Fibroblast of the aortic adventitia (primary cell): ENCODE data around the gene NOTCH2. TPM values are rescaled to one million over a fixed set of nuclear protein-coding genes. Genes with fewer than 3 reads are reported as not detected.
"Not testable (repeated sequence)": the region's sequence is repeated elsewhere in the genome, so short reads cannot be mapped to it uniquely, and the experiment has no call there.

Experiments used
- DNase-seq: peaks from one replicate; pipeline ENCODE4 v3.0.0-alpha.2; 2010; ENCODE audit warnings: low read depth
- H3K4me3 ChIP-seq: 2 replicates; pipeline ENCODE4 v1.5.1; 2011; ENCODE audit warnings: low read depth, mild to moderate bottlenecking, control low read depth, low read length, moderate library complexity
- total RNA-seq: library from RNA; depleted of rRNA; stranded (reverse); fragments of >200 nt; gene quantifications from 2 replicates; pipeline ENCODE4 v1.2.3, GENCODE V29; 2012; ENCODE audit warnings: low replicate concordance

The NOTCH2 gene
- 122 and 143 TPM in 2 replicates for total RNA-seq

DNA sequence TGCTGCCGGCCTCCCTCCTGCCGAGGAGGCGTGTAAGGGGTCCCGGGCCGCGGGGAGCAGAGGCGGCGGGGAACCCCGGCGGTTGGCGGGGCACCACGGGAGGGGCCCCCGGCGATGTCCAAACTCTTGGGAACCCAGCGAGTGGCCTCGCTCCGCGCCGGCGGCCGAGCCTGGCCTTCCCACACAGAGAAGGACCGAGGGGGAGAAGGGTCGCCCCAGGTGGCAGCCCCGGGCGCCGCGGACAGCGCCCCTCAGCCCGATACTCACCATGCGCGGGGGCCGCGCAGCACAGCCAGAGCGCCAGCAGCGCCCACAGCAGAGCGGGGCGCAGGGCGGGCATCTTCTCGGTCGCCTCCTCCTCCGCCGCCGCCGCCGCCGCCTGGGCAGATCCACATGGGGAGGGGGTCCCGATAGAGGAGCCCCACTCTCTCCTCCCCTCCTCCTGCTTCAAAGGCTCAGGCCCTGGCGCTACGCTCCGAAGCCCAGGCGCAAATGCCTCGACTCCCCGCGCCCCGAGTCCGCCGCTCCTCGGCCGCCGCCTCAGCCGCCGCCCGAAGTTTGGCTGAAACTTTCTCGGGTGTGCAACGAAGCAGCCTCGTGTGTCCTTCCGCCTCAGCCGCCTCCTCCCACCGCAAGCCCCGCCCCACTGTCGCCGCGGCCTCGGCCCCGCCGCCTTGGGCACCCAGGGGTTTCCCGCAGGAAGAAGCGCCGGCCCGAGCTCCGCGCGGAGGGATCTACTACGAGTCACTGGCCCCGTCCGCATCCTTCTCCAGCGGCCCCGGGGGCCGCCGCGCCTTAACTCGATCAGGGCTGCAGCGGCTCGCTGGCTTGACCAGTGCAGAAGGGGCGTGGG is at the start of gene NOTCH2:
Gene NOTCH2, minus strand, starts transcription at position 596 of the 853 bp plus-strand sequence. Its CDS starts 256 bp downstream, at position 340.
- not testable (repeated sequence) for DNase-seq
- peak within 1 kb of the TSS; percentile 59 for H3K4me3 ChIP-seq

DNA sequence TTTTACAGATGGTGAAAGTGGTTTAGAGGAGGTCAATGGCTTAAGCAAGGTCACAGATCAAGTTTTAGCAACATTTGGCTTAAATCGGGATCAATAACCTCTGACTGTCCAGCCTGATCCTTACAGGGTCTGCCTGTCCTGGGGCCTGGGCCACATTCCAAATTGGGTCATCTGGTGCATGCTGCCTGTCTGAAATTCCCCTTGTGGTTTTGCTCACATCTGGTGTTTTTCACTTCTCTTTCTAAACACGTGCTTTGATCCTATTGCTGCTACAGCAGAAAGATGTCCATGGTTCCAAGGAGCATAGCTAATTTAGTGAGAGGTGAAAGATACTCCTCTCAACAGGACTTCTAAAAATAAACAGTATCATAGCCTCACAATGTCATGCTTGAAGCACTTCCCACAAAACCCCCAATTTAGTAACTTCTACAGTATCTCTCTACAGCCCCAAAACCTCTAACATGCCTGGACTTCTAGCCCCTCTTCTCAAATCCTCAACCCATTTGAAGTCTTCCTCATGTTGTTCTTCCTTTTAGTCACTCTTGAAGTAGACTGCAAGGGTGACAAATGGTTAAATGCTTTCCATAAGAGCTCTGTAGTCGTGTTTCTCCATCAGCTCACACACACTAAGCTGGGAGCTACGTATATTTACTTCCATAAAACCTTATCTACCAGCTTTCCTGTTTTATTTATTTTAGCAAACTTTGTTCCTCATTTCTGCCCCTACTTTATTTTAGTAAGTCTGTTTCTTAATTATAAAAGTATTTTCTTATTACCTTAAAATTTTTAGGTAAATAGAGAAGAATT is 48.1 kb upstream of the NOTCH2 start:
- H3K4me3 ChIP-seq = not testable (repeated sequence)
- peak; percentile 37 for DNase-seq

DNA sequence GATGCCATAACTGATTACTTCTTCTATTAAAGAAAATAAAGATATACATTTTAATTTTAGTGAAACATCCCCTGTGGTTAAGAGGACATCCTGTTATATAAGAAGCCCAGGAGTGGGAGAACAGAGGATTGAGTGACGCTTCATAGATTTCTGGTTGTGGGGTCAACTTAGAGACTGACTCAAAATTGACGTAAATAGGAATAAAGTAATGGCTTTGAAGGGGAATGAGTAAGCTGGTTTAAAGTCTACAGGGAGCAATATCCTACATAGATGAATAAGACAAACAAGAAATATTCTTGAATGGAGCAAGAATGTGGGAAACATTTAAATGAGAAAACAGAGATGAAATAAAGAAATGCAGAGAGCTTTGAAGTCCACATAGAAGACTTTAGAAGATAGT is 46.6 kb upstream of the NOTCH2 start:
- not testable (repeated sequence) for H3K4me3 ChIP-seq, DNase-seq

DNA sequence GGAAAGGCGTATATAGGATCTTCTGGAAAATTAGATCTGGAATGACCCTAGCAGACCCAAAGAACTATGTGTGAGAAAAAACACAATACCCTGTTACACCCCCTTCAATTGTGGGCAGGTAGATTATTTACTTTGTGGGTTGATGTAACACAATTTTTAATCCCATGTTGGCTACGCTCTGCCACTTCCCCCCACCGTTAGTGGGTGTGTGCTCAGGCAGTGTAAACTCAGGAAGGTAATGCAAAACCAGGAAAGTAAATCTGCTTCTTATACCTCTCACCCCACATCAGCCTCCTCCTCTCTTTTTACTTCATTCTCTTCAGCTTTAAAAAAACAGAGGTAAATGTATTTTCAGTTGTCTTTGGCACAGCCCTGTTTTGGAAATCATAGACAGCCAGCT is 43.7 kb upstream of the NOTCH2 start:
- DNase-seq, H3K4me3 ChIP-seq: not testable (repeated sequence)

DNA sequence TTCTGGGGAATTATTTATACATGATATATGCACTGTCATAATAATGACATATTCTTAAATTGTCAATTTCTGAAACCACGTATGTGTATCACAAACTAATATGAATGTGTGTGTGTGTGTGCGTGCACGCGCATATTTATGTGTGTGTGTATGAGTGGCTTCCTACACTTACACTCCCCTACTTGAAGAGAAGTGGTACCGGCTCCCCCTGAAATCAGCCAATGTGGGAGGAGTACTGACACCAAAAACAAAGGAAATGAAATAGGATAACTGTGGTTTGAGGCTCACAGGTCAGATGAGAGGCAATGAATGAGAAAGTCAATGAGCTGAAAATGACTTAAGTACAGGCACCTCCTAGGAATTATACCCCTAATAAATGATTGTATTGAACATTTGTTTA is 42.8 kb upstream of the NOTCH2 start:
- not testable (repeated sequence) for DNase-seq, H3K4me3 ChIP-seq

- not testable (repeated sequence) for H3K4me3 ChIP-seq, DNase-seq
Measured at GRCh38 chr1:120111771-120112170, 42.3 kb upstream of the NOTCH2 start.

DNA sequence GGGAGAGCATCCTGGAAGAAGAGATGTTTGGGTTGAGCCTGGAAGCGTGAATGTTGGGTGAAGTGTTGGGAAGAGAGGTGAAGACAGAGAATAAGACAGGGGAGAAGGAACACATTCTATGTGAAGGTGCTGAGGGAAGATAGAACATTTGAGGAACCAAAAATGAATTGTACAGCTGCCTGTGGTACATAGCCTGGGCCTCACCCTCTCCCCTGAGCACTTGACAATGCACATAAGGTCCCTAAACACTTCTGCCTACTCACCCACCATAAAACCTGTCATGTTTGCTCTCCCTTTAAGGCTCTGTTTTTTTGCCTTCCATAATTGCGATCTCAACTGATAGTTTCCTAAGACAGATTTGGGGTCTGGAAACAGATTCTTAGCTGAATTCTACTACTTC is 41.5 kb upstream of the NOTCH2 start:
- not testable (repeated sequence) for H3K4me3 ChIP-seq, DNase-seq

- H3K4me3 ChIP-seq, DNase-seq: not testable (repeated sequence)
Measured at GRCh38 chr1:120109656-120110055, 40.2 kb upstream of the NOTCH2 start.

- H3K4me3 ChIP-seq, DNase-seq: not testable (repeated sequence)
Measured at GRCh38 chr1:120109180-120109579, 39.7 kb upstream of the NOTCH2 start.

DNA sequence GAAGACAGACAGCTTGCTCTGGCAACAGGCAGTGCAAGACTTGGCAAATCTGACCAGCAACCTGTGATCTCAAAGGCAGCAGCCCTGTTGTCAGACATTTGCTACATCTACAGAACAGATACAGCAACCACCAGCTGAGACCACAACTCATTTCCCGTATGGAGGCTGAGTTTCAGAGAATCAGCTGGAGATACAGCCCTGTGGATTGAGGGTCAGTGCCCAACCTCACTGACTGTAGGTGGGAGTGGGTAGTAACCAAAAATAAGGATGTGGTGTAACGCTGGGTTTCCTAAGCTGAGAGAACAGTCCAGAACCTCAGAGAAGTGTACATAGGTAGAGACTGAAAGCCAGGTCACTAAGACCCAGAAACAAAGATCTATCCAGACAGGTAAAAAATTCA is 35.8 kb upstream of the NOTCH2 start:
- H3K4me3 ChIP-seq, DNase-seq: not testable (repeated sequence)

DNA sequence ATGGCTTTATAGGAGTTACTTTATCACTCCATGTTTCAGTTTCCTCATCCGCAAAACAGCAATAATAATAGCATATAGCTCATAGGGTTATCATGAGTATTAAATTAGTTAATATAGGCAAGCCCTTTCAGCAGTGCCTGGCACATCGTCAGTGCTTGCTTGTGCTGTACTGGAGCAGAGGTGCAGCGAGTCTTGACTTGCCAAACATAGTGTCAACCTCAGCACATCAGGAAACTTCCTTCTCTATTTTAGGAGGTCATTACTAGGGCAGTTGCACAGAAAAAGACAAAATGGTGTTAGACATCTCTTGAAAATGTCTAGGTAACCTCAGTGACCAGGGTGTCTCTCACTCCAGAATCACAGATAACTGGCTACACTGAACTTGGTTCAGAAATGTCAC is 34.3 kb upstream of the NOTCH2 start:
- not testable (repeated sequence) for DNase-seq, H3K4me3 ChIP-seq

GRCh38 chr1:120101593-120101992 is 32.1 kb upstream of the NOTCH2 start:
- not testable (repeated sequence) for H3K4me3 ChIP-seq
- peak; percentile 3 for DNase-seq

DNA sequence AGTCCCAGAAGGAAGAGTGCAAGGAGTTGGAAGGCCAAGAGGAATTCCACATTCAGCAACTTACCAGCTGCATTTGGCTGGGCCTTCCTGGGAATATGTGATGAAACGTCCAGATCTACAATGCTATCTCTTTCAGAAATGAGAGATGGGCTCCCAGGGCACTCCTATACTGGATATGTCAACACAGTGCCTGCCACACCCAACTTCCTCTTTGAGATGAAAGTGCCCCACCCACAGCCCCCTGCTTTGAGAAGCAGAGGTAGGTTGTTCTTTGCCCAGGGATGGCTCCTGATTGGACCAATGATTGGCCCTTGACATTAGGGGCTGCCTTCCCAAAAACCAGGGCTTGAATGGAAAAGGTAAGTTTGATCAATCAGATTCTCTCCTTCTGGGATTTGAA is 31.1 kb upstream of the NOTCH2 start:
- not testable (repeated sequence) for DNase-seq, H3K4me3 ChIP-seq

- not testable (repeated sequence) for H3K4me3 ChIP-seq, DNase-seq
Measured at GRCh38 chr1:120098986-120099759, 29.7 kb upstream of the NOTCH2 start.

- not testable (repeated sequence) for H3K4me3 ChIP-seq
Measured at GRCh38 chr1:120096981-120097545, 27.6 kb upstream of the NOTCH2 start.

GRCh38 chr1:120093548-120094181 is 24.2 kb upstream of the NOTCH2 start:
- not testable (repeated sequence) for DNase-seq, H3K4me3 ChIP-seq

More at GRCh38 chr1:120096981-120097545, 27.6 kb upstream of the NOTCH2 start:
- DNase-seq = not testable (repeated sequence)

DNA sequence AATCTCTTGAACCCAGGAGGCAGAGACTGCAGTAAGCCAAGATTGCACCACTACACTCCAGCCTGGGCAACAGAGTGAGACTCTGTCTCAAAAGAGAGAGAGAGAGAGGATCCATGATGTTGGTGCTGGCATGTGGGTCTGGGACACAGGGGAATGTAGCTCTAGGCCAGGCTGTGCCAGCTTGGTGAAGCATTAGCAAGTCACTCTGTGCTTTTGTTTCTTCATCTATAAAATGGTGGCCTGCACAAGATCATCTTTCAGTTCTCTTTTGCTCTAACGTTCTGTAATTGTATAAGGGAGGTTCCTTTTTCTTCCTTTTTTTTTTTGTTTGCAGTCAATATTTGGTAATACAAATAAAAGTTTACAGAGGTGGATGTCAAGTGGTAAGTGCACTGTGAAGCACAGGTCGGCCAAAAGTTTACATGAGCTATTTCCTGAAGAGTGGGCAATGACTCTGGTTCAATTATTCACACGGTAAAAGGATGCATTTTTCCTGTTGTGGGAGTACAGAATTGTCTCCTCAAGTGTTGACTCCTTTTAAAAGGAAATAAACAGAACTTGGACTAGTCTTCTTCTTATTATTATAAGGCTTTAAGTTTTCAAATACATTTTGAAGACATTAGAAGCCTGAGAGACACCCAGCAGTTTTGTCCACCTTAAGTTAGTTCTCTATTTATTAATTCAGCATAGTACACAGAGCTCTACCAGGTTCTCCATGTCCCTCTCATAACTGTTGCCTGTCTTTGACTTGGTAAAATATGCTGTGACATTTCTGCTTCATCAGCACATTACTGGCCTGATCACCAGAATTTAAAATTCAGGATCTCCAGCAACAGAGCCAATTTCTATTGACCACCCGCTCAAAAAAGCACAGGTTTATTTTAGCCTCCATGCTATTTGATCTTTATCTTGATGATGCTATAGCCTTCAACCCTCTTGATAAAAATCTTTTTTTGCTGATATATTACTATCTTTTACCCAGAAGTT is 23.1 kb upstream of the NOTCH2 start:
- H3K4me3 ChIP-seq, DNase-seq: not testable (repeated sequence)
